Measurements from ENCODE around the gene CSPG5.

Gene CSPG5

GRCh38 chr3:47578691-47579632 is at the start of gene CSPG5:
TSS of gene CSPG5 (minus strand) at chr3:47578865. CDS start at chr3:47578693, 172 bp downstream.
- FAIRE-seq = no peak
- DNase-seq (ENCODE audit: extremely low spot score, insufficient read length, low read depth) = peak; percentile 14

DNA sequence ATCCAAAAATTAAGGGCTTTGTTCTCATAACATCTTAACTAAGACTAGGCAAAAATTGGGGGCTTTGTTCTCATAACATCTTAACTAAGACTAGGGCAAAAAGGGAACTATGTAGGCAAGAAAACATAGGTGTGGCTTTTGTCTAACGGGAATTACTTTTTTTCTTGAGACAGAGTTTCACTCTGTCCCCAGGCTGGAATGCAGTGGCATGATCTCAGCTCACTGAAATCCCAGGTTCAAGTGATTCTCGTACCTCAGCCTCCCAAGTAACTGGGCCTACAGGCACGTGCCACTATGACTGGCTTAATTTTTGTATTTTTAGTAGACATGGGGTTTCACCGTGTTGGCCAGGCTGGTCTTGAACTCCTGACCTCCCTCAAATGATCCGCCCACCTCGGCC is 49.8 kb upstream of the CSPG5 start:
- DNase-seq (ENCODE audit: extremely low spot score, insufficient read length, low read depth) = no peak
- no peak for FAIRE-seq

- DNase-seq (ENCODE audit: extremely low spot score, insufficient read length, low read depth) (no peak), FAIRE-seq (no peak)
Measured at GRCh38 chr3:47622671-47623461, 44.2 kb upstream of the CSPG5 start.

GRCh38 chr3:47617086-47618010 is 38.7 kb upstream of the CSPG5 start:
- no peak for DNase-seq (ENCODE audit: extremely low spot score, insufficient read length, low read depth)
- FAIRE-seq = no peak

DNA sequence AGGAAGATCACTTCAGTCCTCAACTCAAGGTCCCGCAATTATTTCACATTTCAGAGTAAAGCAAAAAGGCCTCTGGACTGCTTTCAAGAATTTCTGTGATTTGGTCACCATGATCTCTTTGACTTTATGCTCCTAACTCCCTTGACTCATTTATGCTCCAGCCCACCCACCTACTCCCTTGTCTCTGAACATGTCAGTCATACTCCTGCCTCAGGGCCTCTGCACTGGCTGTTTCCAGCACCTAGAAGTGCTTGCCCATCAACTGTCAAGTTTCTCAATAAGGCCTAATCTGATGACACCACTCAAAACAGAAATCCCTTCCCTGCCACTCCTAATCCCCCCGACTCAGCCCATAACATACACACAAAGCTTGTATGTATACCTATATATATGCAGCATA is 36.1 kb upstream of the CSPG5 start:
- no peak for DNase-seq (ENCODE audit: extremely low spot score, insufficient read length, low read depth)
- FAIRE-seq = no peak

DNA sequence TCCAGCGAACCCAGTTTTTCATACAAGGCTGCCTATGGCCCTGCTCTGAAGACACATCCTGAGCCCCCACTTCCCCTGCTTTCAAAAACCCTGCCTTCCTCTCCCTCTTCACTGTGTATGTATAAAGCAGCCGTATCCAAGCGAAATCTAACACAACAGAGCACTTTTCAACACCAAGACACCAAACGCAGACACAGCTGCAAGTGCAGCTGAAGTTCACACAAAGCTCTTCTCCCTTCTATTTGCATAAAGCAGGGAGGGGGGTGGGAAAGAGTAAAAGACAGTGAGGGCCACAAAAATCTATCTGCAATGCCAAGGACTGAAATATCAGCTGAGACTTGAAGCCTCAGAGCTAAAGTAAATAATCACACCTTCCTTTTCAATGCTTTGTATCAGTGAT is 35.1 kb upstream of the CSPG5 start:
- FAIRE-seq = no peak
- no peak for DNase-seq (ENCODE audit: extremely low spot score, insufficient read length, low read depth)

- DNase-seq (ENCODE audit: extremely low spot score, insufficient read length, low read depth) = no peak
- FAIRE-seq = no peak
Measured at GRCh38 chr3:47612879-47613278, 34.2 kb upstream of the CSPG5 start.

DNA sequence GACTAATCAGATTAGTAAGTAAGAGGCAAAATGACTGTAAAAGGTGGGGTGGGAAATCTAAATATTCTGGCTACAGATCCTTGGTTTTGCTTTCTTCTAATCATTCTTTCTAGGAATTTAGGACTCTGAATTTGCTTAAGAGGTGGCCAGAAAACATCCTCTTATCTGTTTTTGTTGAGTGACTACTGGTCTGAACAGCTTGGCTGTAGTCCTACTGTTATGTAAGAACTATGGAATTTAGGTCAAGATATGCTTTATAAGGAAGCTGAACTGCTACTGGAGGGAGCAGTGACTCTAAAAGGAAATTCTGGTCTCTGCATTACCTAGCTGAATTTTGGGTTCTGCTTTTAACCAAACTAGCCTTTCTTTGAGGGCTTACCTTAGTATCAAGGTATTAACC is 33.5 kb upstream of the CSPG5 start:
- DNase-seq (ENCODE audit: extremely low spot score, insufficient read length, low read depth) (no peak), FAIRE-seq (no peak)

DNA sequence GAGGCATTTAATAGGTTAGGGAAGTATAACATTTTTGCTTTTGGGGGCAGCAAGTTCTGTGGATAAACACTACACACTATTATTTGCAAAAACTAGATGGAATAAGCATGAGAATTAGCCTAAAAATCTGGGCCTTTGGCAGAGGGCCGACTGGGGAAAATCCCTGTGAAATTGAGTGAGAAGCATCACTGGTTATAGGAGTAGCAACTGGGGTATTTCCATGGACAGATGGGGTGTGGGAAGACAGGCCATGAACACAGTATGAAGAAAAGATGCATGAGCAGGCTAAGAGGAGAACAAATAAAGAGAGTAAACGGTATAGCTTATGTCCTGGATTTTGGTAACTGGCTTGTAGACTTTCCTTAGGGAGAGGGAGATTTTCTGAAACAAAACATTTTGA is 32.9 kb upstream of the CSPG5 start:
- no peak for FAIRE-seq
- no peak for DNase-seq (ENCODE audit: extremely low spot score, insufficient read length, low read depth)

DNA sequence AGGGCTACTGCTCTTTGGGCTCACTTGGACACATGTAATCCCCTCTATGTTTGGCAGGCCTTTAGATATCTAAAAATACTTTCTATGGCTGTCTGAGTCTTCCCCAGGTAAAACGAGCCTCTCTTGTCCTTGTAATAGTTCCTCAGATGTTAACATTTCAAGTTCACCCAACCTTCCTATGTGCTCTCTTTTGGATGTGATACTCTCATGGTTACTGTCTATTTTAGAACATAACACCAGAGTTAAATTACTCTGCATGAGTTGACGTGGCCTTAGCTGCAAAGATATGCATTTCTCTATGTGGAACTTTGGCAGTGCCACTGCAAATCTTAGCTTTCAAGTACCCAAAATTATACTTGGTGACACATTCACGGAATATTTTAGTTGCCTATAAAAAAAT is 31.9 kb upstream of the CSPG5 start:
- FAIRE-seq = no peak

GRCh38 chr3:47607335-47607734 is 28.7 kb upstream of the CSPG5 start:
- DNase-seq (ENCODE audit: extremely low spot score, insufficient read length, low read depth) (no peak), FAIRE-seq (no peak)

More for the DNA sequence above, 31.9 kb upstream of the CSPG5 start:
- DNase-seq (ENCODE audit: extremely low spot score, insufficient read length, low read depth) = no peak

DNA sequence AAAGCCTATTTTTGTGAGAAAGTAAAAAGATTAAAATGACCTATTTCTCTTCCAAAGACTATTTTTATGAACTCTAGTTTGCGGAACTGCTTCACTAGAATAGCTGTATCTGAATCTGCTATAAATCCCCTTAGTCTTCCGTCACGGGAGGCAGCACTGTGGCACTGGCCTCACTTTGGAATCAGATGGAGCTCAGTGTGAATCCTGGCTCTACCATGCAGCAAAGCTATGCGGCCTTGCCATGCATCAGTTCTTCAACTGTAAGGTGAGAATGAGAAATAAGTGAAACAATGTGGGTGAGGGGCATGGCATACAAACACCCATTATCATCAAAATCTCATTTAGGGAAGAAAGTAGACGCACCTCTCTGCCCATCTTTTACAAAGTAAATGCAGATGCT is 27.5 kb upstream of the CSPG5 start:
- no peak for DNase-seq (ENCODE audit: extremely low spot score, insufficient read length, low read depth)
- no peak for FAIRE-seq

DNA sequence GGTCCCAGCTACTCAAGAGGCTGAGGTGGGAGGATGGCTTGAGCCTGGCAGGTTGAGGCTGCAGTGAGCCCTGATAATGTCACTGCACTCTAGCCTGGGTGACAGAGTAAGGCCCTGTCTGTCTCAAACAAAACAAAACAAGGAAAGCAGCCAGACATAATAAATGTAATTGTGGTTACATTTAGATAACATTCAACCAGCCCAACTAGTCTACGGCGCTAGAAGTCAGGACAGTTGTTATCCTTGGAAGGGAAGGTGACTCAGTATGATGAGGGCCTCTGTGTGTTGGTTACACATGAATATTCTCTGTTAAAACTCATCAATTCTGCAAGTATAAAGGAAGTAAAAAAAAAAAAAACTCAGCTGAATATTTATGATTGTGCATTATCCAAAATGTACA is 27.0 kb upstream of the CSPG5 start:
- FAIRE-seq = no peak
- DNase-seq (ENCODE audit: extremely low spot score, insufficient read length, low read depth) = no peak

- DNase-seq (ENCODE audit: extremely low spot score, insufficient read length, low read depth) = no peak
- no peak for FAIRE-seq
Measured at GRCh38 chr3:47604145-47604544, 25.5 kb upstream of the CSPG5 start.

DNA sequence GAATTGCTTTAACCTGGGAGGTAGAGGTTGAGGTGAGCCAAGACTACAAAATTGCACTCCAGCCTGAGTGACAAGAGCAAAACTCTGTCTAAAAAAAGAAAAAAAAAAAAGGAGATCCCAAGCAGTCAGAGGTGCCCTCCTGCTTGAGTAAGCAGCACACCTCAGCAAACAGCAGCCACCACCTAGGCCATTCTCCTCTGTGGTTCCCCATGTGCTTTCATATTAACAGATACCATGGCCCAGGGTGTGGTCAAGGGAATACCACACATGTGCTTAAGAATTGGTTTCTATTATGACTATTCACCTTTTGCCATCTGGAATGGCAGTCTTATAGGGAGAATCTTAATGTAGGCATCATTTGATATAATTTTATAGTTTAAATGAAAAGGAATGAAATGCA is 24.7 kb upstream of the CSPG5 start:
- no peak for FAIRE-seq
- no peak for DNase-seq (ENCODE audit: extremely low spot score, insufficient read length, low read depth)

GRCh38 chr3:47601281-47601680 is 22.6 kb upstream of the CSPG5 start:
- FAIRE-seq = no peak
- DNase-seq (ENCODE audit: extremely low spot score, insufficient read length, low read depth) = no peak

GRCh38 chr3:47594792-47595191 is 16.1 kb upstream of the CSPG5 start:
- FAIRE-seq (no peak), DNase-seq (ENCODE audit: extremely low spot score, insufficient read length, low read depth) (no peak)

DNA sequence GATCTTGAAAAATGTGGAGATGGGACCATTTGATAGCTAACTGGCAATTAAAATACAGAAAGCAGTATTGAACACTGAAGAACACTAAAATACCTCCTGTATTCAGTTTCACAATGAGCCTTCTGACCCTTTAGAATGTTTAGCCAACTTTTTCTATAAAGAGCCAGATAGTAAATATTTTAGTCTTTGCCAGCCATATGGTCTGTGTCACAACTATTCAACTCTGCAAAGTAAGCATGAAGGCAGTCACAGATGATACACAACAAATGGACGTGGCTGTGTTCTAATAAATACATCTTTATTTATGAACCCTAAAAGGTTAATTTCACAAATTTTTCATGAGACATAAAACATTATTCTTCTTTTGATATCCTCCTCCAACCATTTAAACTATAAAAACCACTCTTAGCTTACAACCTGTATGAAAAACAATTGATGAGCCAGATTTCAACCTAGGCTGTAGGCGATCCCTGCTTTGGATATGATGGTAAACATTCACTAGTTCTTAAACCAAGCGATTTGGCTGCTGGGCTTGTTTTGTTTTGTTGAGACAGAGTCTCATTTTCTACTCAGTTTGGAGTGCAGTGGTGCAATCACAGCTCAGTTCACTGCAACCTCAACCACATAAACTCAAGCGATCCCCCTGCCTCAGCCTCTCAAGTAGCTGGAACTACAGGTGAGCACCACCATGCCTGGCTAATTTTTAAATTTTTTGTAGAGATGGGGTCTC is 13.6 kb upstream of the CSPG5 start:
- FAIRE-seq (no peak), DNase-seq (ENCODE audit: extremely low spot score, insufficient read length, low read depth) (no peak)

- FAIRE-seq = no peak
- no peak for DNase-seq (ENCODE audit: extremely low spot score, insufficient read length, low read depth)
Measured at GRCh38 chr3:47590216-47590615, 11.6 kb upstream of the CSPG5 start.

DNA sequence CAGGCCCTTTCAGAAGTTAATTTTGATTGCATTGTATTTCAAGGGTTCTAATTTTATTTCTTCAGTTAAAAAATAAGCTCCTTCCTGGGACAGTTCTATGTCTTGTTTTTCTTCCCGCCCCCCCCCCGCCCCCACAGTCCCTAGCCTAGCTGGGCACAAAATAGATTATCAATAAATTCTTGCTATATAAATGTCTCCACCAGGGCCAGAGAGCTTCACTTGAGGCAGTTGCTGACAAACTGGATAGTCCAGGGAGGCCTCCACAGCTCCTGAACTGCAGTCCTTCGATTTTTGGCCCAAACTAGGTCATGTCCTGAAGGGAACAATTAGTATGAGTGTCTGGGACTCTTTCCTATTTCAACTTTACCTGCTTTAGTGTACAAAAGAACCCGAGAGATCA is 9.9 kb upstream of the CSPG5 start:
- no peak for DNase-seq (ENCODE audit: extremely low spot score, insufficient read length, low read depth)
- FAIRE-seq = no peak
